MM.1S (cell line): ENCODE data around the gene LRRN2.

Source experiments
- EZH2 ChIP-seq: fragments of 300-600 bp; sonication (generic); optimal IDR thresholded peaks from 2 replicates; pipeline ENCODE3; 2017; ENCODE audit warnings: low read depth, mild to moderate bottlenecking, antibody characterized with exemption, low read length, mixed read lengths
- TF ChIP-seq, protein P1 (sequence below): fragments of 300-600 bp; sonication (generic); IDR thresholded peaks from 2 replicates; pipeline ENCODE4 v1.5.1; 2016; ENCODE audit warnings: antibody characterized with exemption, low read length, mixed read lengths

DNA sequence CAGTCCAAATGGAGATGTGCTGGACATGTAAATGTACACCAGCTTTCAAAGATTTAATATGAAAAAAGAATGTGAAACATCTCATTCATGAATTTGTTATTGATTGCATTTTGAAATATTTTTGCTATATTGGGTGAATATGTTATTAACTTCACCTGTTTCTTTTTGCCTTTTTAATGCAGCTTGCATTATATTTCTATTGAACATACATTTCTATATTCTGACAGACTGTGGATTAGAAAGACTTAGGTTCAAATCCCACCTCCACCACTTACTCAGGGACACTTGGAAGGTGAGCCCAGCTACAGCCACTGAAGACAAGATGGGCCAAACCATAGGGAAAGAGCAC is 37.8 kb downstream of the LRRN2 start:
- TF ChIP-seq, protein P1, sequence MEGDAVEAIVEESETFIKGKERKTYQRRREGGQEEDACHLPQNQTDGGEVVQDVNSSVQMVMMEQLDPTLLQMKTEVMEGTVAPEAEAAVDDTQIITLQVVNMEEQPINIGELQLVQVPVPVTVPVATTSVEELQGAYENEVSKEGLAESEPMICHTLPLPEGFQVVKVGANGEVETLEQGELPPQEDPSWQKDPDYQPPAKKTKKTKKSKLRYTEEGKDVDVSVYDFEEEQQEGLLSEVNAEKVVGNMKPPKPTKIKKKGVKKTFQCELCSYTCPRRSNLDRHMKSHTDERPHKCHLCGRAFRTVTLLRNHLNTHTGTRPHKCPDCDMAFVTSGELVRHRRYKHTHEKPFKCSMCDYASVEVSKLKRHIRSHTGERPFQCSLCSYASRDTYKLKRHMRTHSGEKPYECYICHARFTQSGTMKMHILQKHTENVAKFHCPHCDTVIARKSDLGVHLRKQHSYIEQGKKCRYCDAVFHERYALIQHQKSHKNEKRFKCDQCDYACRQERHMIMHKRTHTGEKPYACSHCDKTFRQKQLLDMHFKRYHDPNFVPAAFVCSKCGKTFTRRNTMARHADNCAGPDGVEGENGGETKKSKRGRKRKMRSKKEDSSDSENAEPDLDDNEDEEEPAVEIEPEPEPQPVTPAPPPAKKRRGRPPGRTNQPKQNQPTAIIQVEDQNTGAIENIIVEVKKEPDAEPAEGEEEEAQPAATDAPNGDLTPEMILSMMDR: no peak
- no peak for TF ChIP-seq EZH2
